GM18511 (cell line): ENCODE data around the gene KCNMB4.

ENCODE experiments used
- ATAC-seq: cut with Tn5 transposase; IDR thresholded peaks from one replicate; pipeline ENCODE4 v1.9.1; 2021; ENCODE audit warnings: mild to moderate bottlenecking, moderate library complexity; ENCODE audit not compliant: unreplicated experiment

Gene KCNMB4

GRCh38 chr12:70365648-70366518 is at the start of gene KCNMB4:
TSS of gene KCNMB4 (plus strand) at chr12:70366290. CDS start at chr12:70366735, 445 bp downstream.
- peak; percentile 87 for ATAC-seq

- ATAC-seq = peak; percentile 96
Measured at GRCh38 chr12:70317781-70318180, 48.3 kb upstream of the KCNMB4 start.

- ATAC-seq = no peak
Measured at GRCh38 chr12:70319605-70320004, 46.5 kb upstream of the KCNMB4 start.

GRCh38 chr12:70321191-70321590 is 44.9 kb upstream of the KCNMB4 start:
- no peak for ATAC-seq

GRCh38 chr12:70327541-70327940 is 38.5 kb upstream of the KCNMB4 start:
- no peak for ATAC-seq

- ATAC-seq = no peak
Measured at GRCh38 chr12:70329728-70330127, 36.4 kb upstream of the KCNMB4 start.

- no peak for ATAC-seq
Measured at GRCh38 chr12:70330158-70330557, 35.9 kb upstream of the KCNMB4 start.

- ATAC-seq = no peak
Measured at GRCh38 chr12:70332236-70332635, 33.9 kb upstream of the KCNMB4 start.

- no peak for ATAC-seq
Measured at GRCh38 chr12:70334742-70335141, 31.3 kb upstream of the KCNMB4 start.

GRCh38 chr12:70338531-70338930 is 27.6 kb upstream of the KCNMB4 start:
- no peak for ATAC-seq

GRCh38 chr12:70351076-70351475 is 15.0 kb upstream of the KCNMB4 start:
- no peak for ATAC-seq

GRCh38 chr12:70353780-70354660 is 12.1 kb upstream of the KCNMB4 start:
- ATAC-seq = no peak

- no peak for ATAC-seq
Measured at GRCh38 chr12:70354787-70355186, 11.3 kb upstream of the KCNMB4 start.

- ATAC-seq = no peak
Measured at GRCh38 chr12:70355972-70356371, 10.1 kb upstream of the KCNMB4 start.

GRCh38 chr12:70359458-70360197 is 6.5 kb upstream of the KCNMB4 start:
- no peak for ATAC-seq

GRCh38 chr12:70360218-70360617 is 5.9 kb upstream of the KCNMB4 start:
- no peak for ATAC-seq

GRCh38 chr12:70364695-70365397 is 1.2 kb upstream of the KCNMB4 start:
- ATAC-seq = no peak

GRCh38 chr12:70365398-70365647 is 767 bp upstream of the KCNMB4 start:
- ATAC-seq = no peak

GRCh38 chr12:70366581-70367257 is 629 bp downstream of the KCNMB4 start:
- peak; percentile 47 for ATAC-seq
